ENCODE results near the gene LCN15. TPM values are rescaled to one million over a fixed set of nuclear protein-coding genes. Genes with fewer than 3 reads are reported as not detected.

LCN15 gene
- total RNA-seq, 1 experiment from 2014 or later, result not detected

GRCh38 chr9:136729144-136729543 lies 35.2 kb downstream of the LCN15 start:
- Histone ChIP-seq H2AK5ac (ENCODE audit: insufficient read length, low read length) (no peak overlapping the region), H3K23me2 (ENCODE audit: insufficient read length, low read depth, low read length, poor library complexity, severe bottlenecking) (peaks cover 10% of the 10 kb centered on the region), H3K56ac (ENCODE audit: insufficient read length, low read depth, low read length) (no peak overlapping the region), H3K27ac (ENCODE audit: insufficient read length, low read depth, low read length) (no peak overlapping the region), H3K9me3 (ENCODE audit: control insufficient read depth, low read depth, low read length) (no peaks in the 10 kb centered on the region), H2BK5ac (ENCODE audit: insufficient read length, low read length) (no peak overlapping the region), H4K91ac (ENCODE audit: insufficient read length, low read depth, low read length) (no peak overlapping the region), H2BK20ac (ENCODE audit: low read depth, low read length, poor library complexity, severe bottlenecking) (no peak overlapping the region), H4K20me1 (ENCODE audit: control insufficient read depth, insufficient read depth, insufficient read length) (no peaks in the 10 kb centered on the region), H3K4me2 (ENCODE audit: insufficient read depth, insufficient read length, low read length) (peak overlapping the region; percentile 46), H4K8ac (replicated peaks; ENCODE audit: insufficient read length, low read depth, low read length) (no peak overlapping the region), H2BK15ac (ENCODE audit: low read depth, low read length) (no peak overlapping the region), H2BK12ac (ENCODE audit: insufficient read length, low read depth, low read length) (no peak overlapping the region), H3K27me3 (ENCODE audit: insufficient read depth, low read length) (no peaks in the 10 kb centered on the region), H3T11ph (ENCODE audit: low read length) (no peak overlapping the region), H3K23ac (ENCODE audit: insufficient read length, low read depth, low read length) (no peak overlapping the region), H4K5ac (ENCODE audit: insufficient read length, low read depth, low read length) (no peak overlapping the region), H3K79me1 (ENCODE audit: insufficient read depth, low read depth, low read length, poor library complexity, severe bottlenecking) (peaks cover 6% of the 10 kb centered on the region), H3K9ac (ENCODE audit: extremely low read depth, insufficient read length, low read length) (no peak overlapping the region), H3K4me1 (ENCODE audit: insufficient read depth, low read length) (no peaks in the 10 kb centered on the region), H3K4ac (ENCODE audit: low read depth, low read length) (no peak overlapping the region), H3K14ac (ENCODE audit: insufficient read depth, low read length) (no peak overlapping the region), H3K79me2 (ENCODE audit: insufficient read depth, low read length) (peaks cover 11% of the 10 kb centered on the region; the same call in 1 of the 2 replicates), H2AFZ (ENCODE audit: low read length) (no peak overlapping the region), H3K18ac (ENCODE audit: insufficient read length, low read depth, low read length) (no peak overlapping the region), H2BK120ac (ENCODE audit: low read depth, low read length, poor library complexity, severe bottlenecking) (no peak overlapping the region)
- Mint-ChIP-seq H3K9me3 (no peaks in the 10 kb centered on the region; a peak in 1 of 5 replicates), H3K4me3 (peak overlapping the region; percentile 57 to 78; a peak in 4 of 5 replicates), H3K27me3 (ENCODE audit: low read depth) (peaks cover 14% of the 10 kb centered on the region), H3K4me1 (peaks cover 10 to 24% of the 10 kb centered on the region in 2 experiments), H3K27ac (no peak overlapping the region), H3K36me3 (ENCODE audit: insufficient read depth in 1 of 3, low read depth in 3 of 3) (peaks cover 23 to 33% (median 26%) of the 10 kb centered on the region in 3 experiments)
- TF ChIP-seq CTCF (conservative IDR thresholded peaks at IDR 0.05), result no peak
- no peak for DNase-seq
- WGBS (ENCODE audit: extremely low coverage, insufficient read length, low lambda C conversion rate), result no CpG with 5 or more reads among the region's 7 CpGs
